NOMO-1 treated with dmso at 0.1 percent for 144 hours (cell line): ENCODE data around the gene NDUFB11.

Experiments
- DNase-seq: peaks from one replicate; lab custom pipeline; 2025; ENCODE audit not compliant: unreplicated experiment; lab: John Stamatoyannopoulos, UW

The NDUFB11 gene

GRCh38 chrX:47144626-47145394, at the start of gene NDUFB11, which contains the start of gene RBM10:
Gene NDUFB11, minus strand, starts transcription at chrX:47144702. Its CDS starts 23 bp downstream, at chrX:47144679.
Gene RBM10, plus strand, starts transcription at chrX:47145221. Its CDS starts 2,261 bp downstream, at chrX:47147482.
- peak; percentile 76 for DNase-seq

GRCh38 chrX:47193475-47194193, 49.1 kb upstream of the NDUFB11 start, which contains the start of gene UBA1:
Gene UBA1, plus strand, starts transcription at chrX:47193829. Its CDS starts 4,974 bp downstream, at chrX:47198803.
- peak; percentile 93 for DNase-seq

GRCh38 chrX:47191806-47192401, 47.4 kb upstream of the NDUFB11 start:
- DNase-seq, result no peak

- no peak for DNase-seq
These were observed 46.8 kb upstream of the NDUFB11 start for GRCh38 chrX:47191331-47191730.

- peak; percentile 88 for DNase-seq
These were observed 46.2 kb upstream of the NDUFB11 start for GRCh38 chrX:47190445-47191269.

GRCh38 chrX:47189906-47190305, 45.4 kb upstream of the NDUFB11 start:
- DNase-seq, result no peak

GRCh38 chrX:47187106-47187677, 42.7 kb upstream of the NDUFB11 start:
- DNase-seq, result no peak

GRCh38 chrX:47186096-47186740, 41.7 kb upstream of the NDUFB11 start:
- DNase-seq, result no peak

GRCh38 chrX:47185241-47185640, 40.7 kb upstream of the NDUFB11 start:
- no peak for DNase-seq

GRCh38 chrX:47184486-47184885, 40.0 kb upstream of the NDUFB11 start:
- DNase-seq, result no peak

- no peak for DNase-seq
These were observed 37.7 kb upstream of the NDUFB11 start for GRCh38 chrX:47182106-47182700.

GRCh38 chrX:47181301-47181700, 36.8 kb upstream of the NDUFB11 start:
- DNase-seq, result no peak

- no peak for DNase-seq
These were observed 35.8 kb upstream of the NDUFB11 start for GRCh38 chrX:47180346-47180745.

- no peak for DNase-seq
These were observed 35.4 kb upstream of the NDUFB11 start for GRCh38 chrX:47179928-47180255.

- no peak for DNase-seq
These were observed 34.9 kb upstream of the NDUFB11 start for GRCh38 chrX:47179221-47179927.

- DNase-seq, result no peak
These were observed 33.8 kb upstream of the NDUFB11 start for GRCh38 chrX:47178337-47178736.

- DNase-seq, result no peak
These were observed 32.6 kb upstream of the NDUFB11 start for GRCh38 chrX:47177079-47177478.

- no peak for DNase-seq
These were observed 31.7 kb upstream of the NDUFB11 start for GRCh38 chrX:47176101-47176740.

GRCh38 chrX:47175588-47175980, 31.1 kb upstream of the NDUFB11 start:
- DNase-seq, result no peak
